Measurements from ENCODE around the gene UGT2B11.
"Not testable (repeated sequence)": the region's sequence is repeated elsewhere in the genome, so short reads cannot be mapped to it uniquely, and the experiment has no call there.

The UGT2B11 gene

DNA sequence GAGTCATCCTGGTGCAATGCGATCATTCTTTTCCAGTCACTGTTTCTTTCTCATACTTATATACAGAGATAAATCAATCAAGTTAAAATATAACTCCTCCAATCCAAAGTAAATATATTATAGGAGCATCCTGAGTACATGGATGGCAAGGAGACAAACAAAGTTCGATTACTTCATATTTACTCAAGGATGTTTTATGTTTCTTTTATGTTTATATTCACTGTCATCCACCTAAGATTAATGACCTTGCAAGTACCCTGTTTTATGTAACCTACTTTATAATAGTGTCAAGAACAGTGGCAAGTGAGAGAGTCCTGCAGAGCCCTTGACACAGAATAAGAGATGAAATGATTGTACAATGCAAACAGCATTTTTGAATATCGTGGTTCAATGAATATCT is at the start of gene UGT2B11:
Gene UGT2B11 (minus strand): TSS at position 33 of the 400 bp plus-strand sequence. CDS start 26 bp downstream, at position 7.
- DNase-seq, result no peak

DNA sequence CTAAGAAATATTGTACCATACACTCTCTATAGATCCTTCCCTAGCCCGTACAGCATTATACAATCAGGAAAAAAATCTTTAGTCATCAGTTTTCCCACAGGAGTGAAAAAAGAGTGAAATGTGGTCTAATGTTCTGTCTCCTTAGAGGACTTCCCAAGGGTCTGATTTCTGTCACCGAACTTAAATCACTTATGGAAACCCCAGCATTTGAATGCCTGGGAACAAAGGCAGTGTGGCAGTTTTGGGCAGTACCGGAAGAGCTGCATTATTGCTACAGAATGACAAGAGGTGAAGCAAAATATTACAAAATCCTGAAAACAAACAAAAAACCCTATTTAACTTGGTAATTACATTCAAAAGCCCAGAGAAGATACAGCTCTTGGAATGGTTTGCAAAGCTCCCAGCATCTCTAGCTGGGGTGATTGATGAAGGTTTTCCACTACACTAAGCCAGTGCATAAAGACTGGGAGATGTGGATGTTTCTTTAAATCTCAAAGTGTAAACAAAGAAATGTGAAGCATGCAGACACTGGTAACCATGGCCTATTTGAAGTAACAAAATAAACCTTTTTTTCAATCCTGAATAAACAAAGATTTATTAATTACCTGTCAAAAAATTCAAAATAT is 38.7 kb upstream of the UGT2B11 start:
- DNase-seq, result not testable (repeated sequence)

DNA sequence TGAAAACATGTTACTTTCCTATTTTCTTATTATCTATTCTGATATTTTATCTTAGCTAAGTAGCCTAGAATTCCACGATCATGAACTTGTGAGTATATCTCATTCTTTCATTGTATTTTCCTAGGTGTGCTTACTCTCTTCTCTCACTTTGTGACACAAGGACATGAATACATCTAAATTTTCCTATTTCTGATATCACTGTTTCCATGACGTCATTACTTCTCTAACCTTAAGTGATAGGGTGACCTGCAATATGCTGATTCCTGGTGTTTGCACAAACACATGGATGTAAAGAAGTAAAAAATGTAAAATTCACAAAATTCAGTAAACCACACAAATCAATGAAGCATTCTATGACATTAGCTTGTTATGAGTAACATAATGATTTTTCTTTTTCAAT is 36.3 kb upstream of the UGT2B11 start:
- not testable (repeated sequence) for DNase-seq

DNA sequence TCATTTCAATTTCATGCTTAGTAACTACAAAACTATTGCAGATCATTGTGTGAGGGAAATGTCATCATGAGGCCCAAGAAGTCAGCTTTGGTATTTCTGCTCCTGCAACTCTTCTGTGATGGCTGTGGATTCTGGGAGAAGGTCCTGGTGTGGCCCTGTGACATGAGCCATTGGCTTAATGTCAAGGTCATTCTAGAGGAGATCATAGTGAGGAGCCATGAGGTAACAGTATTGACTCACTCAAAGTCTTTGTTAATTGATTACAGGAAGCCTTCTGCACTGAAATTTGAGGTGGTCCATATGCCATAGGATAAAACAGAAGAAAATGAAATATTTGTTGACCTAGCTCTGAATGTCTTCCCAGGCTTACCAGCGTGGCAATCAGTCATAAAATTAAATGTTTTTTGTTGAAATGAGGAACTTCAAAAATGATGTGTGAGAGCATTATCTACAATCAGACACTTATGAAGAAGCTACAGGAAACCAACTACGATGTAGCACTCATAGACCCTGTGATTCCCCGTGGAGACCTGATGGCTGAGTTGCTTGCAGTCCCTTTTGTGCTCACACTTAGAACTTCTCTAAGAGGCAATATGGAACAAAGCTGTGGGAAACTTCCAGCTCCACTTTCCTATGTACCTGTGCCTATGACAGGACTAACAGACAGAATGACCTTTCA is 28.2 kb upstream of the UGT2B11 start:
- not testable (repeated sequence) for DNase-seq

DNA sequence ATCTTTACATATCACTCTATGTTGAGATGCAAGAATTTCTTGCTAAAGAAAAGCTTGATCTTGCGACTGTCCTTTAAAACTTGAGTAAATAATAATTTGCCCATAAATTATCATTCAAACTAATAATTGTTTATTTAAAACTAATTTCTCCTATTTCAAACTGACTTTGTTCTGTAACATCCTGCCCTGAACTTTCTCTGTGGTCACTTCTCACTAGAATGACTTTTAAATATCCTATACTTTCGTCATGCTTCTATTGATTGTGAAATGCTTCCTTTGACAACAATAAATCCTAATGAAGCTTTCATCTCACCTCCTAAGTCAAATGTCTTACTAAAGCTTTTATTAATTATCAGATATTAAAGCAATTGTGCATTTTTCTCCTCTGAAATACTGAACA is 27.2 kb upstream of the UGT2B11 start:
- DNase-seq, result not testable (repeated sequence)

DNA sequence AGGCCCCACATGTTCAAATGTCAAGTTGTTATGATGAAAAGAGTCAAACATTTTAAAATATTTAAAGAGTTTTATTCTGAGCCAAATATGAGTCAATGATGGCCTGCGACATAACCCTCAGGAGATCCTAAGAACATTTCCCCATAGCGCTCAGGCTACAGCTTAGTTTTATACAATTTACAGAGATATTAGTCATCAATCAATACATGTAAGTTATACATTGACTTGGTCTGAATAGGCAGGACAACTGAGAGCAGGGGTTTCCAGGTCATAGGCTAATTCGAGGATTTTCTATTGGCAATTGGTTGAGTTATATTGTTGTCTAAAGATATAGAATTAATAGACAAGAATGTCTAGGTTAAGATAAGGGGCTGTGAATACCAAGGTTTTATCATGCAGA is 26.2 kb upstream of the UGT2B11 start:
- DNase-seq, result not testable (repeated sequence)

DNA sequence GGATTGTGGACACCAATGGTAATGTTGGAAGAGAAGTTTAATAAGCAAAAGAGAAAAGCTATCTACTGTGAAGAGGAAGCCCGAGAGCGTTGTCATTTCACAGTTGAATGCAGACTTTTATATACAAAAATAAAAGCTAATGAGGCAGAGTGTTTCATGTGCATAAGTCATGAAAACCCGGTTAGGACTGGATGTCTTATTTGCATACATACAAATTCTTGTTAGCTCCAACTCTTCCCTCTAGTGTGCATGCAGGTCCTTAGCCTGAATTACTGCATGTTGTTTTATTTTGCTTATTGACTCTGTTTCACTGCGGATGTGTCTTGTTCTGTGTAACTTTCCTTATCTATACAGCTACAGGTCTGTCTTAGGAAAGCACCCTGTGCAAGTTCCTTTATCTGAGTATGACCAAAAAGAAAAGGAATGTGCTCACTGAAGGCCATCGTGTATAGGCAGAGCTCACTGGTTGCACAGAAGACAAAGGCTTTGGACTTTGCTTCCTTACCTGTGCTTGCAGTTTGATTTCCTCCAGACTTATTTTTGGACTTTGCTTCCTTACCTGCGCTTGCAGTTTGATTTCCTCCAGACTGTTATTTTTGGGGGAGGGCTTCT is 25.1 kb upstream of the UGT2B11 start:
- no peak for DNase-seq

DNA sequence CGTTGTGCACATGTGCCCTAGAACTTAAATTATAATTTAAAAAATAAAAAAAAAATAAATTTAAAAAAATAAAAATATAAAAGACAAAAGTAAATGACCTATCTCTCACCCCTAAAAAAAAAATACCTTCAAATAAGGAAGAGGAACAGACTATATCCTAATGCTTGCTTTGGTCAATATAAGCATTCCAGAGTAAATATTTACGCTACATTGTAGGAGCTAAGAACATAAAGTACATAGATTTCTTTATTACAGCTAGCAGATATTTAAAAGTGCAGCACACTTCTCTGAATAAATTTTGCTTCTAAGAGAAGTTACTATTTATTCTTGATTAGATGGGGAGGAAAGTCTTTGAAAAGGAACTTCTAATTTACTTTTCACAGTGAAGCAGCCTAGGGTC is 24.5 kb upstream of the UGT2B11 start:
- no peak for DNase-seq

DNA sequence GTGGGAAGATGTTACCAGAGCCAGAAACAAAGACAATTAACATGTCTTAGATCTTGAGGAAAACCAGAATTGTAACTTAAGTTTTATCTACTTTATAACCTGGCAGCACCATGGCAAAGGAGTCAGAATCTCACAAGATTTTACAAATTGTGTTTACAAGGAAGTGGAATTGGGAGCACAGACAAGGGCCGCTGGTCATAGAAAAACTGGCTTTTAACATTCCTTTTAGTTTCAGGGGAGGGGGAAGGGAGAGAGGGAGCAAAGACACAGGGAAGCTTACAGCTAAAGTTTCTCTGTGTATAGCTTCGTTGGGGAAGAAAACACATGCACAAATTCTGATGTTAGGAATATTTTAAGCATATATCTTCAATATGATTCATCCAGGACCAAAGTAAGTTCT is 10.3 kb upstream of the UGT2B11 start:
- no peak for DNase-seq

DNA sequence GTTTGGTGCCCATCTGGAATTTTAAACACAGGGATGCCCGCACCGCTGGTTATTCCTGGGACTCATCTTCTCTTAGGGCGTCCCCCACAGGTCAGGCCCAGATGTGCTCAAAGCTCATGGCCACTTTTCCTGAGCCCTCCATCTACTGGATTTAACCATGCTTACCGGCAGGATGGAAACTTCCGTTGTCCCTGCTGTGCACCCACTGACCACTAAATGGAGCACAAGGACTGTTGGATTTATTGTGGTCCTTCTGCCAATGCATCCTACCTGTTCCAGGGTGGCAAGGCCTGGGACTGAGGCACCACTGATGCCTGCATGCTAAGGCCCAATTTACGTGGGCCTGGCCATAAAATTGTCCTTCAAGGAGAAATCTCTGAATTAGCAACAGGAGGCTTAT is 8.7 kb upstream of the UGT2B11 start:
- not testable (repeated sequence) for DNase-seq

DNA sequence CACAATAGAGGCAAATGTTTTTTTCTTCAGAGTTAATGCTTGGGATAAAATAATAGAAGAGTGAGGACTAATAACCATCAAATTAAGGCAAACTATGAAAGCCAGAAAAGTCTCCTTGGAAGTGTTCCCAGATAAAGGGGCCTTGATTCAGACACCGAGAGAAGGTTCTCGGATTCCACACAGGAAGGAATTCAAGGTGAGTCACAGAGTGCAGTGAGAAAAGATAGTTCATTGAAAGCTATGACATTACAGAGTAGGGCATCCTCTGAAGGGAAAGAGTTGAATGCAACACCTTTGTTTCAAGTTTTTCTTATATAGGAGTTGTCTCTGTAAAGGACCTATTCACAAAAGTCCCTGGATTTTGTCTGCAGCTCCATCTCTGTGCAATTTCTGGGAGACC is 3.9 kb upstream of the UGT2B11 start:
- DNase-seq, result not testable (repeated sequence)

DNA sequence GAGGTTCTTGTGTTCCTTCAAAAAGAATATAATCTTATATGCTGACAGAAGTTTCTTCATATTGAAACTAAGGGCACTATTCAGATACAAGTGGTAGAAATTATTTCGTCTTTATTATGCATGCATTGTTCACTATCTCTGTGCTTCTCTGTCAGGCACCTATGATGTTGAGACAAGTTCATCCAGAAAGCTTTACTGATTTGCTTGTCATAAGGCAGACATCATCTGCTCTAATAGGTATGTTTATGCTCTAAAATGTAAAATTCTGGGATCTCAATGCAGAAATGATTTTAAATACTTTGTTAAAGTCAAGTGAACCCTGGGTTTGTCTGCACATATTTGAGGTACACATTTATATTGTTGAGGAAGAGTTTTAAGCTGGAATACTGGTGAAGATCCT is 3.6 kb downstream of the UGT2B11 start:
- no peak for DNase-seq

DNA sequence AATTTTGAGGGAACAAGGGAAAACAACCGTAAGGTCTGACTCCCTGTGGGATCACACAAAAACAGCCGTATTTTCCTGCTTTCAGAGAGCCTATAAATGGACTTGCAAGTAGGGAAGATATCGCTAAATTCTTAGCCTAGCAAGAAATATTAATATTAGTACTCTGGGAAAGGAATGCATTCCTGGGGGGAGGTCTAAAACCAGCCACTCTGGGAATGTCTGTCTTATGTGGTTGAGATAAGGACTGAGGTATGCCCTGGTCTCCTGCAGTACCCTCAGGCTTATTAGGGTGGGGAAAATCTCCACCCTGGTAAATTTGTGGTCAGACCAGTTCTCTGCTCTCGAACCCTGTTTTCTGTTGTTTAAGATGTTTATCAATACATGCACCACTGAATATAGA is 16.0 kb downstream of the UGT2B11 start:
- DNase-seq, result not testable (repeated sequence)

DNA sequence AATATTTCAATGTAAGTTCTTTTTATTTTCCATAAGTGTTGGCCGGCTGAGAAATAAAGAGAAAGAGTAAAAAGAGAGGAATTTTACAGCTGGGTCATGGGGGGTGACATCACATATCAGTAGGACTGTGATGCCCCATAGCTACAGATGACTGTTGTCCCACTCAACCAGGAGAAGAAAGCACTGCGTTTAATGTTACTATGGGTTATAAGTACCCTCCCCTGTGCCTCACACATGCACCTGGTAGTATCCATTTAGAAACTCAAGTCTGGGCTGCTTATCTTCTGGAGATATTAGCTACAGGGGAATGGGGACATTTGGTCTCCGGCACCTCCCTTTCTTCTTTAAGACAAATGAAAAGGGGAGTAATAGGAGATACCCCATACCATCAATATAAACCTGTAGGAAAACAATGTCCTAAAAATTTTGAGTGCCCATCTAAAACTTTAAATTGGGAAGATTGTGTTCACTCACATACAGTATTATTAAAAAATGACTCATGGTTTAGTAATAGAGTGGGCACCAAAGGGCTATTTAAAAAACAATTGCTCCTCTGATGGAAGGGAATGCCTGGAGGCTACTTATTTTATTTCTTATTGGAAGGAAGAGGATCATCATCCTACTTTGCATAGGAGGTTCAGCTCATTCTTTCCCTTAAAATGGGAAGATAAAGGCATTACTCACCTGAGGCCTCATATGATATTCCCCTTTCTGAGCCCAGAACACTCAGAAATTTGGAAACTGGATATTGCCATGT is 18.2 kb downstream of the UGT2B11 start:
- no peak for DNase-seq

DNA sequence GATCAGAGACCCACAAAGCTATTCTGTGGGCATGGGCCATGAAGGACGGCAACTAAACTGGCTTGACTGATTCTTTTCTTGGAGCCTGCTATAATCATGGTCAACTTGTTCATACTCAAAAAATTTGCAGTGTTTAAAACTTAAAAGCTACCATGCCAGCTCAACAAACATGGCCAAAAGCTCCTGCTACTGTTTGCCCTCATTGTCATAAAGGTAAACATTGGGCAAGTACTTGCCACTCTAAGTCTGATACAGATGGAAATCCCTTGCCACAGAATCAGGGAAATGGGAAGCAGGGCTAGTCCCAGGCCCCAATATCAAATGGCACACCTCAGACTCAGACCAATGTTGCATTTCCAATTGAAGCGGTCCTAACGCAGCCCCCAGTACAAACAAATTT is 20.4 kb downstream of the UGT2B11 start:
- DNase-seq, result no peak

DNA sequence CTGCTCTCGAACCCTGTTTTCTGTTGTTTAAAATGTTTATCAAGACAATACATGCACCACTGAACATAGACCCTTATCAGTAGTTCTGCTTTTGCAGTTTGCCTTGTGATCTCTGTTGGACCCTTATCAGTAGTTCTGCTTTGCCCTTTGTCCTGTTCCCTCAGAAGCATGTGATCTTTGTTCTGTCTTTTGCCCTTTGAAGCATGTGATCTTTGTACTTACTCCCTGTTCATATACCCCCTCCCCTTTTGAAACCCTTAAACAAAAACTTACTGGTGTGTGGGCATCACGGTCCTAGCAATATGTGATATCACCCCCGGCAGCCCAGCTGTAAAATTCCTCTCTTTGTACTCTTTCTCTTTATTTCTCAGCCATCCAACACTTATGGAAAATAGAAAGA is 22.6 kb downstream of the UGT2B11 start:
- not testable (repeated sequence) for DNase-seq

DNA sequence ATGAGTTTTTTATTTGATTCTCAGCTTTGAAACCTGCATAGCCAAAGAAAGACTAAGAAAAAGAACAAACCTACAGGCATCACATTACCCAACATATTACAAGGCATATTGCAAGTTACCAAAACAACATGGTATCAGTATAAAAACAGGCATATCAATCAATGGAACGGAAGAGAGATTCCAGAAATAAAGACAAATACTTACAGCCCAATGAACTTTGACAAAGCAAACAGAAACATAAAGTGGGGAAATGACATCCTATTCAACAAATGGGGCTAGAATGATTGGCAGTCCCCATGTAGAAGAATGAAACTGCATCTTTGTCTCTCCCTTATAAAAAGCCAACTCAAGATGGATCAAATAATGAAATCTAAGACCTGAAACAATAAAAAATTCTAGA is 23.9 kb downstream of the UGT2B11 start:
- DNase-seq, result not testable (repeated sequence)

DNA sequence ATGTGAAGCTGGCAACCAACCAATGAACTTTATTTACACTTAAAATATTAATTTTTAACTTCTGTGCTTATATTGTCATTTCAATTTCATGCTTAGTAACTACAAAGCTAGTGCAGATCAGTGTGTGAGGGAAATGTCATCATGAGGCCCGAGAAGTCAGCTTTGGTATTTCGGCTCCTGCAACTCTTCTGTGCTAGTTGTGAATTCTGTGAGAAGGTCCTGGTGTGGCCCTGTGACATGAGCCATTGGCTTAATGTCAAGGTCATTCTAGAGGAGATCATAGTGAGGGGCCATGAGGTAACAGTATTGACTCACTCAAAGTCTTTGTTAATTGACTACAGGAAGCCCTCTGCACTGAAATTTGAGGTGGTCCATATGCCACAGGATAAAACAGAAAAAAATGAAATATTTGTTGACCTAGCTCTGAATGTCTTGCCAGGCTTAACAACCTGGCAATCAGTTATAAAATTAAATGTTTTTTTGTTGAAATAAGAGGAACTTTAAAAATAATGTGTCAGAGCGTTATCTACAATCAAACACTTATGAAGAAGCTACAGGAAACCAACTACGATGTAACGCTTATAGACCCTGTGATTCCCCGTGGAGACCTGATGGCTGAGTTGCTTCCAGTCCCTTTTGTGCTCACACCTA is 32.9 kb downstream of the UGT2B11 start:
- not testable (repeated sequence) for DNase-seq

DNA sequence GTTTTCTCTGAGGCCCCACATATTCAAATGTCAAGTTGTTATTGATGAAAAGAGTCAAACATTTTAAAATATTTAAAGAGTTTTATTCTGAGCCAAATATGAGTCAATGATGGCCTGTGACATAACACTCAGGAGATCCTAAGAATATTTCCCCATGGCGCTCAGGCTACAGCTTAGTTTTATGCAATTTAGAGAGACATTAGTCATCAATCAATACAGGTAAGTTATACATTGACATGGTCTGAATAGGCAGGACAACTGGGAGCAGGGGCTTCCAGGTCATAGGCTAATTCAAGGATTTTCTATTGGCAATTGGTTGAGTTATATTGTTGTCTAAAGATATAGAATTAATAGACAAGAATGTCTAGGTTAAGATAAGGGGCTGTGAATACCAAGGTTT is 34.7 kb downstream of the UGT2B11 start:
- not testable (repeated sequence) for DNase-seq

DNA sequence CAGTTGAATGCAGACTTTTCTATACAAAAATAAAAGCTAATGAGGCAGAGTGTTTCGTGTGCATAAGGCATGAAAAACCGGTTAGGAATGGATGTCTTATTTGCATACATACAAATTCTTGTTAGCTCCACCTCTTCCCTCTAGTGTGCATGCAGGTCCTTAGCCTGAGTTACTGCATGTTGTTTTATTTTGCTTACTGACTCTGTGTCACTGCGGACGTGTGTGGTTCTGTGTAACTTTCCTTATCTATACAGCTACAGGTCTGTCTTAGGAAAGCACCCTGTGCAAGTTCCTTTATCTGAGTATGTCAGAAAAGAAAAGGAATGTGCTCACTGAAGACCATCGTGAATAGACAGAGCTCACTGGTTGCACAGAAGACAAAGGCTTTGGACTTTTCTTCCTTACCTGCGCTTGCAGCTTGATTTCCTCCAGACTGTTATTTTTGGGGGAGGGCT is 35.8 kb downstream of the UGT2B11 start:
- DNase-seq, result not testable (repeated sequence)

DNA sequence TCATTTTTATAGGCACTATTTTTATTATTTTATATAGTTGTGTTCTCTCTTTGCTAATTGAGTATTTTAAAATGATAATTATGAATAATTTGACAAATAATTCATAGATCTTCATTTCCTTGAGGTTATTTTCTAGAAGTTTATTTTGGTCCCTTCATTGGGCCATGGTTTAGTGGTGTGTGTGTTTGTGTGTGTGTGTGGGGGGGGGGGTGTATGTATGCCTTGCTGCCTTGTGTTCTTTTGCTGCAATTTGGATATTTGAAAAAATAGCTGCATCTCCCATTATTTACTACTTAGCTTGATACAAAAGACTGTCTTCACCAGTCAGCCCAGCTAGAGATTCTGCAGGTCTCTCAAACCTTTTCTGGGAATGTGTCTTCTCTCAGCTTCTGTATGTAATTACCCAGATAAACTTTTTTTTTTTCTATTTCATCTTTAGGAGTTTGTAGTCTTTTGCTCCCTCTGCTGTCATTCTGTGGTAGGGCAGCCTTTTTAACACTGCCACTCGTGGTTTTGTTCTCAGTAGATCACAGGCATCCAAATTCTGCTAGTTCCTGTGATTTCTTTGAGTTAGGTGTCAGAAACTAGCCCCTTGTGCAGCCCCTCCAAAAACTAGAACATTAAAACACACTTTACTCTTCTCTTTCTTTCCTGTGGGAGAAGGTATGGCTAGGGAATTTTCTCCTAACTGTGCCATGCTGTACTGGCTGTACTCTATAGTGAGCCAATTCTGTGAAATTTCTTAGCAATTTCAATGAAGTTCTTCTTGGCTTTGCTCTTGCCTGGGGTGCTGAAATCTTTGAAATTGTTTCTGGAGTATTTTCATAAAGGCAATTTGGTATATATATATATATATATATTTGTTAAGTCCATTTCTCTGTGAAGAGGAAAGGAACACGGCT is 44.1 kb downstream of the UGT2B11 start:
- peak; percentile 21 for DNase-seq

DNA sequence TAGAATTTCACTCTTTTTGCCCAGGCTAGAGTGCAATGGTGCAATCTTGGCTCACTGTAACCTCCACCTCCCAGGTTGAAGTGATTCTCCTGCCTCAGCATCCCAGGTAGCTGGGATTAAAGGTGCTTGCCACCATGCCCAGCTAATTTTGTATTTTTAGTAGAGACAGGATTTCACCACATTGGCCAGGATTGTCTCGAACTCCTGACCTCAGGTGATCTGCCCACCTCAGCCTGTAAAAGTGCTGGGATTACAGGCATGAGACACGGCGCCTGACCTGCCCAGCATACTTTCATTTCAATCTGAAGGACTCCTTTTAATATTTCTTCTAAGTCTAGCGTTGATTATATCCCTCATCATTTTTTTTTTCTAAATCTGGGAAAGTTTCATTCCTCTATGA is 45.4 kb downstream of the UGT2B11 start:
- DNase-seq, result not testable (repeated sequence)
